ENCODE results near the gene RDX.

DNA sequence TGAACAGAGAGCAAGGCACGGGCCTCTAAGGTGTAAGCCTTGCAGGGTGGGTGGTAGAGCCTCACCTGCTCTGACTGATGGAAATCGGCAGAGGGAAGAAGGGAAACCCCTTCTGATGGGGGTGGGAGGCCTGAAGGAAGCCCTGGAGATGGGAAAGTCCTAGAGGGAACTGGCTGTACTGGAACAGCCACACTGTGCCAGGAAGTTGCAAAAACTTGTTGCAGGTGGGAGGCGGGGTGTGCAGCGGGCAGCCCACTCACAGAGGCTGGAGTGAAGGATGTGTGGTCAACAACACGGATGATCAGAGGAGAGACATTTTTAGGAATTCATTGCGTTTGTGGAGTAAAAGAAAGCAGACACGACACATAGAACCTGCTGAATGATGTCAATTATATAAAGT, 112.0 kb downstream of the RDX start:
- TF ChIP-seq, protein P1, sequence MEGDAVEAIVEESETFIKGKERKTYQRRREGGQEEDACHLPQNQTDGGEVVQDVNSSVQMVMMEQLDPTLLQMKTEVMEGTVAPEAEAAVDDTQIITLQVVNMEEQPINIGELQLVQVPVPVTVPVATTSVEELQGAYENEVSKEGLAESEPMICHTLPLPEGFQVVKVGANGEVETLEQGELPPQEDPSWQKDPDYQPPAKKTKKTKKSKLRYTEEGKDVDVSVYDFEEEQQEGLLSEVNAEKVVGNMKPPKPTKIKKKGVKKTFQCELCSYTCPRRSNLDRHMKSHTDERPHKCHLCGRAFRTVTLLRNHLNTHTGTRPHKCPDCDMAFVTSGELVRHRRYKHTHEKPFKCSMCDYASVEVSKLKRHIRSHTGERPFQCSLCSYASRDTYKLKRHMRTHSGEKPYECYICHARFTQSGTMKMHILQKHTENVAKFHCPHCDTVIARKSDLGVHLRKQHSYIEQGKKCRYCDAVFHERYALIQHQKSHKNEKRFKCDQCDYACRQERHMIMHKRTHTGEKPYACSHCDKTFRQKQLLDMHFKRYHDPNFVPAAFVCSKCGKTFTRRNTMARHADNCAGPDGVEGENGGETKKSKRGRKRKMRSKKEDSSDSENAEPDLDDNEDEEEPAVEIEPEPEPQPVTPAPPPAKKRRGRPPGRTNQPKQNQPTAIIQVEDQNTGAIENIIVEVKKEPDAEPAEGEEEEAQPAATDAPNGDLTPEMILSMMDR (IDR thresholded peaks at IDR 0.05; ENCODE audit: low read depth, low read length, poor library complexity, severe bottlenecking), result no peak
- TF ChIP-seq EZH2phosphoT487 (IDR thresholded peaks at IDR 0.05; ENCODE audit: borderline replicate concordance, low read length), result no peak

Data from DOHH2 (cell line).